HG02981 (cell line): Measurements from ENCODE around the gene HAUS8.
"Not testable (repeated sequence)": the region's sequence is repeated elsewhere in the genome, so short reads cannot be mapped to it uniquely, and the experiment has no call there.

Experiments used
- ATAC-seq: cut with Tn5 transposase; IDR thresholded peaks from one replicate; pipeline ENCODE4 v1.9.1; 2021; ENCODE audit warnings: mild to moderate bottlenecking, moderate library complexity; ENCODE audit not compliant: unreplicated experiment

HAUS8 gene, protein sequence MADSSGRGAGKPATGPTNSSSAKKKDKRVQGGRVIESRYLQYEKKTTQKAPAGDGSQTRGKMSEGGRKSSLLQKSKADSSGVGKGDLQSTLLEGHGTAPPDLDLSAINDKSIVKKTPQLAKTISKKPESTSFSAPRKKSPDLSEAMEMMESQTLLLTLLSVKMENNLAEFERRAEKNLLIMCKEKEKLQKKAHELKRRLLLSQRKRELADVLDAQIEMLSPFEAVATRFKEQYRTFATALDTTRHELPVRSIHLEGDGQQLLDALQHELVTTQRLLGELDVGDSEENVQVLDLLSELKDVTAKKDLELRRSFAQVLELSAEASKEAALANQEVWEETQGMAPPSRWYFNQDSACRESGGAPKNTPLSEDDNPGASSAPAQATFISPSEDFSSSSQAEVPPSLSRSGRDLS

DNA sequence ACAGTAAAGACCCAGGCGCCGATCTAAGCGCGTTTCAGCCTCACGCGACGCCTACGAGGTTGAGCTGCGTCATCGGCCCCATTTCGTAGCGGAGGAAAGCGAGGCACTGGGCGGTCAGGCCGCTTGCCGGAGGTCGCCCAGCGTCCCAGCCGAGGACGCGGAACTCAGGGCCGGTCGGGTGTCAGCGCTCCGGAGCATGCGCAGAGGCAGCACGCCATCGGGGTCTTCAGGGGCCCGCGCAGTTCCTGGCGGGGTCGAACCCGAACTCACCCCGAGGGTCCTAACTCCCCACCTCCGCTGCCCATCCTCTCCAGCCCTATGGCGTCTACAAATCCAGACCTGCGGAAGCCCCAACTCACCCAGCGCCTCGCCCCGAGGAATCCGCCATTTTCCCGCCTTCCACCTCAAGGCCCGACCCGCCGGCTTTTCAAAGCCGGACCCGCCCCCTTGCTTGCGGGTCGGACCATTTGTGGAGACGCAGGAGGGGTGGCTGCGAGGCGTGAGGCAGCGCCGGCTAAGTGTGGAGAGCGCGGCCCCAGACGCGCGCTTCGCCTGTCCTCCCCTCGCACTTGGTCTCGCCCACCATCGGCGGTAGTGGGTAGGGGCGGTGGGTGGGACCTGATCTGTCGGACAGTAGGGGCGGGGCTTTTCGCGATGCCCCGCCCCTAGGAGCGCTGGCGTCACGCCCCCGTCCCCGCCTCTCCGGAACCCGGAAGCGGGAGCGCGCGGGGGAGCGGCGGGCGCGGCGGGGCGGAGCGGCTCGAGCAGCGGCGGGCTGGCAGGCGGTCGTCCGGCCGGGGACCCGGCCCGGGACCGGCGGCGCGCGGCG lies at the start of gene HAUS8, which contains the start of gene MYO9B:
HAUS8 (minus strand) TSS at position 418 of the 829 bp plus-strand sequence; CDS start at position 388, 30 bp downstream.
MYO9B (plus strand) TSS at position 743 of the 829 bp plus-strand sequence. CDS start 25,941 bp downstream, outside the sequence.
- ATAC-seq, result peak; percentile 74

DNA sequence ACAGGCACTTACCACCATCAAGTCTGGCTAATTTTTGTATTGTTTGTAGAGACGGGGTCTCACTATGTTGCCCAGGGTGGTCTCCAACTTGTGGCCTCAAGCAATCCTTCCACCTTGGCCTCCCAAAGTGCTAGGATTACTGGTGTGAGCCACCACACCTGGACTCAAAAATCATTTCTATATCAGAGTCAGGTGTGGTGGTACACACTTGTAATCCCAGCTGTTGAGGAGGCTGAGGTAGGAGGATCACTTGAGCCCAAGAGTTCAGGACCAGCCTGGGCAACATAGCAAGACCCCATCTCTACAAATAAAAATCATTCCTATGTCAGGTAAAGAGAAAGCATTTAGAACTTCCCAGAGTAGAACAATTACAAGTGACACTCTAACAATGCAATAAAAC lies 48.8 kb upstream of the HAUS8 start:
- ATAC-seq, result no peak

DNA sequence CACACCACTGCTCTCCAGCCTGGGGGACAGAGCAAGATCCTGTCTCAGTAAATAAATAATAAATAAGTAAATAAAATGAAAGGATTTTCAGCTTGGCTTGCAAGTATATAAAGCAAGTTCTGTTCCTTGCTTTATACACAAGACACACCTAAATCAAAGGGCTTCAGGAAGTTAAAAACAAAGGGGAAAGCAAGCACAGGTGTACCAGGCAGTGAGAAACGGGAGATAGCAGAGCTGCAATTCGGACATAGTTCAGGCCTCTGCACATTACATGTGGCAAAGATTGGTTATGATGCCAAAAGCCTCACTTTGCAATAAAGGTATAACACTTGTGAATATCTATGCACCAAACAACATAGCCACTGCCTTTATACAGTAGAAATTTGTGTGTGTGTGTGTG lies 47.8 kb upstream of the HAUS8 start:
- ATAC-seq, result no peak

DNA sequence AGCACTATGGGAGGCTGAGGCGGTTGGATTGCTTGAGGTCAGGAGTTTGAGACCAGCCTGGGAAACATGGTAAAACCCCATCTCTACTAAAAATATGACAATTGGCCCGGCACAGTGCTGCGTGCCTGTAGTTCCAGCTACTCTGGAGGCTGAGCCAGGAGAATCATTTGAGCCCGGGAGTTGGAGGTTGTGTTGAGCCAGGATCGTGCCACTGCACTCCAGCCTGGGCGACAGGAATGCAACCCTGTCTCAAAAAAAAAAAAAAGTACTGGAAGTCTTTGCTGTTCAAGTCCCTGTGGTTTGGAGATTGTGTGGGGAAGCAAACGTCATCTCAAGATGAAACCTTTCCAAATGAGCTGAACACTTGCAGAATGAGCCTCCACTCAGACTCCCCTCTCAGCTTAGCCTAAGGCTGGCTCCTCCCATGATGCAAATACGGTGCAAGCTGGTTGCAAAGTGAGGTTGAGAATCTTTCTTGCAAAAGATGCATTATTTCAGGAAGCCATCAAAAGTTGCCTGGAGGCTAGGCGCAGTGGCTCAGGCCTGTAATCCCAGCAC lies 46.6 kb upstream of the HAUS8 start:
- ATAC-seq, result no peak

DNA sequence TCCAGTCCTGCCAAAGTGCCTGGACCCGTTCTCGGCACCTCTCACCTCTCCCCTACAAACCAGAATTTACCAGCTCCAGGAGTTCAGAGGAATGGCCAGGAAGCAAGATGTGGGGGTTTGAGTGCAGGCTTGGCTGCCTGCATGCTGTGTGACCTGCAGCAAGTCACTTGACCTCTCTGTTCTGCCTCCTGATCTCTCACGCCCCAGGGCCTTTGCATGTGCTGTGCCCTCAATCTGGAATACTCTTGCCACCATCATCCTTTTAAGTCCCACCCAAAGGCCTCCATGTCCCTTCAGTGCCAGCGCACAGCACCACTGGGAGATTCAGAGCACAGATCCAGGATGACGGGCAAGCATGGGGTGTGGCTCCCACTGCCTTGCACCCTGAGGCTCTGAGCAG lies 43.7 kb upstream of the HAUS8 start:
- ATAC-seq, result no peak

DNA sequence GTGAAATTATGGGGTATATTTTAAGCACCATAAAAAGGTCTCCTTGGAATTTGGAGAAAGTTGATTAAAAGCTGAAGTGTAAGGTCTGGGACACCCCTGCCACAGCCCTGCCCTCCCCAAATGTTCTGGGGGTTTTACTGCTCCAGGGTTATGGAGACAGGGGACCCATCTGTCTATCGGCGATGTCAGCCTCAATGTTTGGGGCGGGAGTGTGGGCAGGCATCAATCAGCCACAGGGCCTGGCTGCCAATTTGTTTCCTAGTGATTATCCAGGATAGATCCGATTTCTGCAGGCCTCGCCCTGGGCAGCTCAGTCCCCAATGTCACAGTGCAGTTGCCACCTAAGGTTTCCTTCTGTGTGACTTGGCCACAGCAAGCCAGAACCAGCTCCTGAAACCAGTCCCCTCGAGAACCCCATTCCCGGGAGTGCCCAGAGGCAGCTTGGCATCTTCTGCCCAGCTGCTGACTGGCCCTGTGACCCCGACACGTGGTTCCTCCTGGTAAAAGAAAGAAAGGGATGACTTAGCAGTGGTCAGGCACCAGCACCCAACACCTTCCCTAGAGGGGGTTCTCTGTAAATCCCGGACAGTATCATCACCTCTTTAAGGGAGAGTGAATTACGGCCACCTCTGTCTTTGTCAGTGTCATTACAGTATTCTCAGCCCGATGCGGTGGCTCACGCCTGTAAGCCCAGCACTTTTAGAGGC lies 41.9 kb upstream of the HAUS8 start:
- ATAC-seq, result no peak

DNA sequence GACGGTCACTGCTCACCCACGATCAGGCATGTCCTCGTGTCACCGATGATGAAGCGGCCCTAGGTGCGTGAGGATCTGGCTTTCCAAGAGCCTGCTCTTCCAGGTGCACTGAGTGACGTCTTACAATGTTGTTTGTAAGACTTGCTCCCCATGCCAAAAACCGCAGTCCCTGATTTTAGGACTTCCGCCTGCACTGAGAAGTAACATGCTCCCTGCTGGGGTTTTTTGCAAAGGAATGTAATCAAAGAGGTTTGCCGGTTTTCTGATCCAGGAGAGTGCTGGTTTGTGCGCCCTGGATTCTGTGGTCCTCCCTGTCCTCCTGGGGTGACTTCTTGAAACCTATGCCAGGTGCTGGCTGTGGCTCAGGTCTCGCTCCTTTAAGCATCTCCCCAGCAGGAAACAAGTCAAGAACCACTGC lies 39.2 kb upstream of the HAUS8 start:
- no peak for ATAC-seq

DNA sequence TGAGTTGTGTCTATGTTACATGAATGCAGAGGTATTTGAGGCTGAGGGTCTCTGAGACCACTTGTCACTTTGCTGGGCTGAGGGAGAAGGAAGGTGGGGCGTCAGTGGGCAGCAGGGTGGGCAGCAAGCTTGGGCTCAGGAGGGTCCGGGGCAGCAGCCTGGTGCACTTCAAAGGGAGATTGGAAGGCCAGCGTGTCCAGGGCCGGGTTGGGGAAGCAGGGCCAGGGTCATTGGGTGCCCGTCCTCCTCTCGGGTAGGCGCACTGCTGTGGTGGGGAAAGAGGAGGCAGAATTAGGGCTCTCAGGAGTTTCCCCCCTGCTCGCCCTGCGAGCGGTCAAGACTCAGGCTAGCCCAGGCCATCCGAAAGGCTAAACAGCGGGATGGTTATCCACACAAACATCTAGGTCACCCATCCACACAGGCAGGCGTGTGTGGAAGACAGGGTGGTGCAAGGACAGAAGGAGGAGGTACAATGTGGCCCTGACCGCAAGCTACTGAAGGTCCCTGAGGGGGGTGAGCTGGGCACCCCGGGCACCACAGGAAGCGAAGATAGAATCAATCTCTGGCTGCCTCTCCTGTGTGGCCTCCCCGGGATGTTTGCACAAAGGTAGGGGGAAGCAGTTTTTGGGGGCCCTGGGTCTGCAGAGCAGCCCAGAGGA lies 38.0 kb upstream of the HAUS8 start:
- no peak for ATAC-seq

DNA sequence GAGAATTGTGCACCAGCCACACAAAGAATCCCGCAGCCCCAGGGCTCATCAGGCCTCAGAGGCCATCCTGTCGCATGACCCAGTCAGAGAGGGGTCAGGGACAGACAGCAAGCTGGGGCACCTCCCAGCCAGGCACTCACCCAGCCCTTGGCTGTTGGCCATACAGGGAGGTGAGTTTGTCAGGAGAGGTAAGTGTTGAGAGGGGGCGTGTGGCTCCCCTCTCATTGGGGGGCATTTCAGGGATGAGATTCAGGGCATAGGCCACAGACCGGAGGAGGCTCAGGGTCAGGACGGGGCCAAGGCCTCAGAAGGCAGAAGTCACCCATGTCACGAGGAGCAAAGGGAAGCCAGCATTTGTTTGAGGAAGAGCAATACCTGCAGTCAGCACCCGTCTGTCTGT lies 37.4 kb upstream of the HAUS8 start:
- ATAC-seq, result no peak

DNA sequence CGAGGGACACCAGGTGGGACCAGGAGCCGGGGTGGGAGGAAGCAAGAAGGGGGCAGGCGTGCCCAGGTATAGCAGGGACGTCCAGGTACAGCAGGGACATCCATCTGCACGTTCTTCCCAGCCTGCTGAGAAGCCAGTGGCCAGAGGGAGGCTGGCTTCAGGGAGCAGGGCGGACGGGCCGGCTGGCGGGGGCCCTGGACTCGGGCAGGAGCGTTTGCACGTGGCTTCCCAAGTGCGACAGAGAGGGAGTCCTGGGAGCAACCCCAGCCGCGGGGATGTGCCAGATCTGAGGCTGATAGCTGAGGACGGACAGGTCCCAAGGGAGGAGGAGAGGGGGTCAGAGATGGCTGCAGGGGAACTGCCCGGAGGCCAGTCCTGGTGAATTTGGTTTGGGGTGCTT lies 37.0 kb upstream of the HAUS8 start:
- ATAC-seq, result no peak

DNA sequence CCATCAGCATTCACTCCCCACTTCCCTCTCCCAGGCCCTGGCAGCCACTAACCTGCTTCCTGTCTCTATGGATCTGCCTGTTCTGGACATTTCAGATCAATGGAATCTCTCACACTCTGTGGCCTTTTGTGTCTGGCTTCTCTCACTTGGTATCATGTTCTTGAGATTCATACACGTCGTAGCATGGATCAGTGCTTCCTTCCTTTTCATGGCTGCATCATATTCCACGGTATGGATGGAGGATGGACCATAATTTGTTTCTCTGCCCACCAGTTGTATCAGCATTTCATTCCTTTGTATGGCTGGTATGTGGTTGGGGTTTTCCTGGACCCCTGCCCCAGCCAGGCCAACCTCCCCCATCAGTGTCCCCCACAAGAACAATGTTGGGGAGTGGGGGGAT lies 36.5 kb upstream of the HAUS8 start:
- no peak for ATAC-seq

DNA sequence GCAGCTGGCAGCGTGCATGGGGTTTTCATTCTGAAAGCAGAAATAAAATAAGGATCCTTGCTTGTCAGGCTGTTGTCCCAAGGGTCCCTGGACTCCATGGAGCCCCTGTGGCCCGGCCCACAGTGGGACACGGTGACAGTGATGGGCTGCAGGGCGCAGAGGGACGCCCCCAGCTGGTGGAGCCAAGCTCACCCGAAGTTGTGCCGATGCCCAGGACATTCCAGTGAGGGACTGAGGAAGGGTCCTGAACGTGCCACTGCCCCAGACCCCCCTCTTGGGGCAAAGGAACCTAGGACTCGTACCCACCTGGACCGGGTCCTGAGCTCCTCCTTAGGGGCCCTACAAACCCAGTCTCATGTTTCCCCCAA lies 35.3 kb upstream of the HAUS8 start:
- no peak for ATAC-seq

DNA sequence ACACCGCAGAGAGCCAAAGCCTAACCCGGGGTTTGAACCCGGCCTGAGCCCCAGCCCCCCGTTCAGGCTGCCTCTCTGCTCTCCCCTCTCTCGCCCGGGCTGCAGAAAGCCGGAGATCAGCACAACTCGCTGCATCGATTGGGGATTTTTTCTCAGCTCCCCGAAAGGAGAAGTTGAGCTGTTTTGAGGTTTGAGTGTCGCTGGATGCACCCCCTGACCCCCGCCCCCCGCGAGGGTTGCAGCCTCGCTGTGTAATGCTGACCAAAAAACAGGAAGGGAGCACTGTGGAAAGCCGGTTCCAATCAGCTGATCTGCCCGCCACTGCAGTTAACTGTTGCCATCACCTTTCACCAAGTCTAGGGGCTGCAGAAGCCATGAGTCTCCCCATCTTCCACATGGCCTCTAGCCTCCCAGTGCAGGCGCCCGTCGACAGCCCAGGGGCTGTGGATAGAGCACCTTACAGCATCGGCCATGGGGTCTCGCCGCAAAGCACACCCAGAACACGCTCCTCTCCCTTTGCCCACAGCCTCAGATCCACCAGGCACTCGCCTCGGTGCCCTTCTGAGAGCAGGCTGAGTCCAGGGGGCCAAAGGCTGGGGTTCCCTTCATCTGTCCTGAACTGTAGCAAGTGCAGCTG lies 34.8 kb upstream of the HAUS8 start:
- ATAC-seq, result no peak

DNA sequence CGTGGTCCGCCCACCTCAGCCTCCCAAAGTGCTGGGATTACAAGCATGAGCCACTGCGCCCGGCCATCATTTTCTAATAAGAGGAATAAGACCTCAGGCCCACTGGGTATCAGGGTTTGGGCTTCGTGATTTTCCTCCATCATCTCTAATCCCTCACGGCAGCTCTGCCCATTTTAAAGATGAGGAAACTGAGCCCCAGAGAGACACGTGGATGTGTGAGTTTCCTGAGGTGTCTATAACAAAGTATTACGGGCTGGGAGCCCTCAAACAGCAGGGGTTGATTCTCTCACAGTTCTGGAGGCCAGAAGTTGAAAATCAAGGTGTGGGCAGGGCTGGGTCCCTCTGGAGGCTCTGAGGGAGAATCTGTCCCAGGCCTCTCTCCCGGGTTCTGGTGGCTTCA lies 34.0 kb upstream of the HAUS8 start:
- no peak for ATAC-seq

DNA sequence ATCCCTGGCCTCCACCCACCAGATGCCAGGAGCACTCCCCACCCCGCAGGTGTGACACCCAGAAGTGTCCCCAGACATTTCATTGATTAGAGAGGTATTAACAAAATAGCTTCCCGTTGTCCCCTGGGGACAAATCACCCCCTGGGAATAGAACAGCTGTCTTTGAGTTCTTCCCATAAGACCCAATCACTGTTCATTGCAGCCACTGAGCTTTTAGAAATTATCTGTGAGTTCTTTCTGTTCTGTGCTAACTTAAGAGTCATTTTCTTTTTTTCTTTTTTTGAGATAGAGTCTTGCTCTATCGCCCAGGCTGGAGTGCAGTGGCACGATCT lies 33.2 kb upstream of the HAUS8 start:
- ATAC-seq, result no peak

DNA sequence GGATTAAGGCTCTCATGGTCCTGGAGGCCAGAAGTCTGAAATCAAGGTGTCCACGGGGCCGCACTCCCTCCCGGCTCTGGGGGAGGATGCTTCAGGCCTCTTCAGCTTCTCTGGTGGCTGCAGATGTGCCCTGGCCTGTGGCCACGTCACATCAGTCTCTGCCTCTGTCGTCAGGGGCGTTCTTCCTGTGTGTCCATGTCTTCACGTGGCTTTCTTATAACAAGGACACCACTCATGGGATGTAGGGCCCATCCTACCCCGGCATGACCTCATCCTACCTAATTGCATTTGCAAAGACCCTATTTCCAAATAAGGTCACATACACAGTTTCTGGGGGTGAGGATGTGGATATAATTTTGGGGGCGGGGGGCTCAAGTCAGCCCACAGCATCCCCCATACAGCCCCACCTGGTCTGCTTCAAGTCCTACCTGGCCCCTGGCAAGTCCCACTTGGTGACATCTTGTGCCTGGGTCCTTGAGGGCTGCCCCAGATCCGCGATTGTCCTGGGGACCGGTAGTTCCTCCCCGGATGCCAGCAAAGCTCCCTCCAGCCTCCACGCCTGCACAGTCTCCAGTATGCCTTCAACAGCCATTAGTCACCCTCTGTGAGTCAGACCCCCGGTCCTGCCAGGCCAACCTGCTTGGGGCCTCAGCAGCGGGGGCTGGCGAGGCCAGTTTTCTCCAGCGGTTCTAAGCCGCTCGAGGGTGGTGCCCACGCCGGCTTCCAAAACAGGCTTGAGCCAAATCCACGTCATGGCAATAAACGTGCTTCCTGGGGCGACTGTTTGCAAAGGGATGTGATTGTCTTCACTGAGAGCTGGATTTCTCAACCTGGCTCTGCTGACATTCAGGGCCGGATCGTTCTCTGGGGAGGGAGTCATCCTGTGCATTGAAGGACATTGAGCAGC lies 32.5 kb upstream of the HAUS8 start:
- ATAC-seq, result no peak

DNA sequence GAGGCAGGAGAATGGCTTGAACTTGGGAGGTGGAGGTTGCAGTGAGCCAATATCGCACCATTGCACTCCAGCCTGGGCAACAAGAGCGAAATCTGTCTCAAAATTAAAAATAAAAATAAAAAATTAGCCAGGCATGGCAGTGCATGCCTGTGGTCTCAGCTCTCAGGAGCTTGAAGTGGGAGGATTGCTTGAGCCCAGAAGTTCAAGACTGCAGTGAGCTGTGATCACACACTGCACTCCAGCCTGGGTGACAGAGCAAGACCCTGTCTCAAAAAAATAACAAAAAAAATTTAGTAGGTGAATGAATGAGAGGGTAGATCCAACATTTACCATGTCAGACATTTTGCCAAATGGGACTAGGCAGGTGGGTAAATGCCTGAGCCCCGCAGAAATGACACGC lies 31.7 kb upstream of the HAUS8 start:
- not testable (repeated sequence) for ATAC-seq

DNA sequence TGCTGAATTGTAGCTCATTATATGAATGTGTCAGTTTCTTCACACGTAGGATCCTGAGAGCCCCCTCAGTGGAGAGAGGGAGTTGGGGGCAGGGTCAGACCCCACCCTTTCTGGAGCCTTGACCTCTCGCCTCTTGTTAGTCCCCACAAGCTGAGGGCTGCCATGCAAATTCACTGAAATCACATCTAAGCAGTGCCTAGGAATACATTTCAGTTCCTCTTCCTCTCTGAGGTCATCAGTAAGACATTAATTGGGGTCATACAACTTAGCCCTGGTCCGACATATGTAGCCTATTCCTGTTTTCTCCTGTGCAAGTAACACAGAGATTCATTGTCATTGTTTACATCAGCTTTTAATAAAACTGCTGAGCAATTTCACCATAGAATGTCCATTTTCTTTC lies 30.3 kb upstream of the HAUS8 start:
- no peak for ATAC-seq

DNA sequence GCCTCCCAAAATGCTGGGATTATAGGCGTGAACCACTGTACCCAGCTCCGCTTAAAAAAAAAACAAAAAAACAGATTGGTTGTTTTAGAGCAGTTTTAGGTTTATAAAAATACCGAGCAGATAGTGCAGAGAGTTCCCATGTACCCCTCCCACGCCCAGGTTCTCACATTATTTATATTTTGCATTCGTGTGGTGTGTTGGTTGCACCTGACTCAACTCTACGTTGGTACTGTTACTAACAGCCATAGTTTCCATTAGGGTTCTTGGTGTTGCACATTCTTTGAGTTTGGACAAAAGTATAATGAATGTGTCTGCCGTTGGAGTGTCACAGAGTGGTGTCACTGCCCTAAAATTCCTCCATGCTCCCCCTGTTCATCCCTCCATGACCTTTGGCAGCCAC lies 29.4 kb upstream of the HAUS8 start:
- no peak for ATAC-seq
